Inferior parietal cortex (tissue), 1 donor: ENCODE results near the gene MYBBP1A.

Experiments used
- DNase-seq: peaks from one replicate; pipeline ENCODE4 v3.0.0-alpha.2; 2016; ENCODE audit errors: extremely low spot score

The MYBBP1A gene

GRCh38 chr17:4536259-4536741 lies 18.9 kb downstream of the MYBBP1A start:
- DNase-seq, result no peak

GRCh38 chr17:4535667-4536258 lies 19.4 kb downstream of the MYBBP1A start:
- no peak for DNase-seq

GRCh38 chr17:4534928-4535666 lies 20.1 kb downstream of the MYBBP1A start:
- DNase-seq, result no peak

- no peak for DNase-seq
Observed at GRCh38 chr17:4534515-4534914, 20.7 kb downstream of the MYBBP1A start.

- DNase-seq, result peak; percentile 82
Observed at GRCh38 chr17:4533523-4534504, 21.4 kb downstream of the MYBBP1A start.

- DNase-seq, result no peak
Observed at GRCh38 chr17:4532860-4533522, 22.2 kb downstream of the MYBBP1A start.

GRCh38 chr17:4531988-4532736 lies 23.0 kb downstream of the MYBBP1A start:
- no peak for DNase-seq

GRCh38 chr17:4530799-4531730 lies 24.1 kb downstream of the MYBBP1A start:
- DNase-seq, result no peak

GRCh38 chr17:4529533-4530152 lies 25.5 kb downstream of the MYBBP1A start:
- no peak for DNase-seq

GRCh38 chr17:4527566-4528125 lies 27.5 kb downstream of the MYBBP1A start:
- DNase-seq, result no peak

- no peak for DNase-seq
Observed at GRCh38 chr17:4527134-4527533, 28.1 kb downstream of the MYBBP1A start.

- DNase-seq, result no peak
Observed at GRCh38 chr17:4525691-4526397, 29.3 kb downstream of the MYBBP1A start.

GRCh38 chr17:4523946-4524345 lies 31.2 kb downstream of the MYBBP1A start:
- no peak for DNase-seq

GRCh38 chr17:4522661-4523060 lies 32.5 kb downstream of the MYBBP1A start:
- no peak for DNase-seq

GRCh38 chr17:4520894-4521600 lies 34.1 kb downstream of the MYBBP1A start:
- no peak for DNase-seq

GRCh38 chr17:4520060-4520893 lies 34.9 kb downstream of the MYBBP1A start:
- DNase-seq, result no peak

GRCh38 chr17:4519361-4519788 lies 35.8 kb downstream of the MYBBP1A start:
- DNase-seq, result no peak
